GM12875 (cell line): ENCODE data around the gene MRPL40.

Experiments
- H3K4me3 ChIP-seq: one replicate; pipeline ENCODE4 v1.5.1; 2011; ENCODE audit warnings: low read depth, low read length, control low read depth
- CTCF ChIP-seq: IDR thresholded peaks from 2 replicates; pipeline ENCODE4 v1.5.1; 2011; ENCODE audit warnings: low read depth, mild to moderate bottlenecking, control low read depth, inconsistent platforms, low read length, moderate library complexity, borderline replicate concordance; ENCODE audit not compliant: insufficient read depth

MRPL40 gene

GRCh38 chr22:19483481-19484244, 51.3 kb downstream of the MRPL40 start:
- no peak for TF ChIP-seq CTCF
- no peak overlapping the region for H3K4me3 ChIP-seq
